DND-41 (cell line): ENCODE results near the gene ATP5PO.

Experiments used
- ATAC-seq: fragments of 200-7000 bp; cut with Tn5 transposase; 3 replicates; pipeline ENCODE4 v1.9.1; 2021; ENCODE audit warnings: low read depth; ENCODE audit not compliant: insufficient read depth
- DNase-seq: peaks from one replicate; pipeline ENCODE4 v3.0.0-alpha.2; 2020
- H2AFZ ChIP-seq: 2 replicates; pipeline ENCODE4 v1.6.0; 2012; ENCODE audit warnings: low read depth, low read length
- H3K27ac ChIP-seq: 2 replicates; pipeline ENCODE4 v1.5.1; 2012; ENCODE audit warnings: low read length, inconsistent platforms
- H3K27me3 ChIP-seq: fragments of 200-600 bp; sonication (generic); 2 replicates; pipeline ENCODE4 v1.6.0; 2012; ENCODE audit warnings: low read length, mild to moderate bottlenecking, inconsistent platforms; ENCODE audit not compliant: insufficient read depth, poor library complexity
- H3K36me3 ChIP-seq: 2 replicates; pipeline ENCODE4 v1.5.1; 2012; ENCODE audit warnings: low read length, inconsistent platforms; ENCODE audit not compliant: insufficient read depth
- H3K4me1 ChIP-seq: 2 replicates; pipeline ENCODE4 v1.5.1; 2012; ENCODE audit warnings: mild to moderate bottlenecking, low read length; ENCODE audit not compliant: insufficient read depth
- H3K4me2 ChIP-seq: 2 replicates; pipeline ENCODE4 v1.6.0; 2012; ENCODE audit warnings: mild to moderate bottlenecking, moderate library complexity, low read length, inconsistent platforms; ENCODE audit not compliant: insufficient read depth
- H3K4me3 ChIP-seq, 2 experiments: fragments of 200-600 bp in 1 of 2; shearing (Covaris generic) in 1 of 2; 2 replicates each; pipeline ENCODE4 v1.5.1; 2012 to 2016; ENCODE audit warnings: inconsistent platforms in 2 of 2, low read length in 2 of 2, mild to moderate bottlenecking in 2 of 2, low read depth in 1 of 2, moderate library complexity in 1 of 2
- H3K79me2 ChIP-seq: 2 replicates; pipeline ENCODE4 v1.6.0; 2012; ENCODE audit warnings: low read length, inconsistent platforms; ENCODE audit not compliant: insufficient read depth
- H3K9ac ChIP-seq: 2 replicates; pipeline ENCODE4 v1.6.0; 2012; ENCODE audit warnings: low read depth, mild to moderate bottlenecking, inconsistent platforms, low read length, moderate library complexity
- H3K9me3 ChIP-seq: 2 replicates; pipeline ENCODE4 v1.5.1; 2012; ENCODE audit warnings: low read length, moderate library complexity, mild to moderate bottlenecking, inconsistent platforms; ENCODE audit not compliant: insufficient read depth, severe bottlenecking
- H4K20me1 ChIP-seq: 2 replicates; pipeline ENCODE4 v1.6.0; 2012; ENCODE audit warnings: low read length; ENCODE audit not compliant: insufficient read depth
- EZH2 ChIP-seq: IDR thresholded peaks from 3 replicates; pipeline ENCODE4 v1.6.1; 2012; ENCODE audit warnings: borderline replicate concordance, low read depth, mild to moderate bottlenecking, moderate library complexity, low read length, inconsistent platforms; ENCODE audit not compliant: severe bottlenecking
- TF ChIP-seq, protein P1 (sequence below): IDR thresholded peaks from 2 replicates; pipeline ENCODE4 v1.5.1; 2012; ENCODE audit warnings: borderline replicate concordance, low read length, moderate library complexity, mild to moderate bottlenecking; ENCODE audit not compliant: poor library complexity, severe bottlenecking; ENCODE audit errors: extremely low read depth

ATP5PO gene

DNA sequence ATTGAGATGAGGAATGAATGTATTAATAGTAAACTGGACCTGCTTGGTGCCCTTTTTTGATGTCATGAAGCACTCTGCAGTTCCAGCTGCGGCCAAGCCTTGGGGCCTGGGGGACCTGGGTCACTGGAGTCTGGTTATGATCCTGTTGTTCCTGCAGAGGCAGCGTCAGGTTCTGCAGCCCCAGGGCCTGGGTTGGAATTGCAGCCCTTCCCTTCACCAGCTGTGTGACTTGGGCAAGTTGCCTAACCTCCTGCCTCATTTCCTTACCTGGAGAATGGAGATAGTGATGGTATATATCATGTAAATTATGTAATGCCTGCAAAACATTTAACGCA is 9.1 kb upstream of the ATP5PO start:
- no peaks in the 10 kb centered on the region for H3K79me2 ChIP-seq
- H3K4me2 ChIP-seq, result no peak overlapping the region
- ATAC-seq, result no peak; the same call in 2 of the 3 replicates
- H3K4me3 ChIP-seq, result no peak overlapping the region
- H3K4me1 ChIP-seq, result peaks cover 15% of the 10 kb centered on the region
- H3K36me3 ChIP-seq, result no peaks in the 10 kb centered on the region
- peak overlapping the region; percentile 65 for H2AFZ ChIP-seq
- TF ChIP-seq EZH2, result no peak
- TF ChIP-seq, protein P1, sequence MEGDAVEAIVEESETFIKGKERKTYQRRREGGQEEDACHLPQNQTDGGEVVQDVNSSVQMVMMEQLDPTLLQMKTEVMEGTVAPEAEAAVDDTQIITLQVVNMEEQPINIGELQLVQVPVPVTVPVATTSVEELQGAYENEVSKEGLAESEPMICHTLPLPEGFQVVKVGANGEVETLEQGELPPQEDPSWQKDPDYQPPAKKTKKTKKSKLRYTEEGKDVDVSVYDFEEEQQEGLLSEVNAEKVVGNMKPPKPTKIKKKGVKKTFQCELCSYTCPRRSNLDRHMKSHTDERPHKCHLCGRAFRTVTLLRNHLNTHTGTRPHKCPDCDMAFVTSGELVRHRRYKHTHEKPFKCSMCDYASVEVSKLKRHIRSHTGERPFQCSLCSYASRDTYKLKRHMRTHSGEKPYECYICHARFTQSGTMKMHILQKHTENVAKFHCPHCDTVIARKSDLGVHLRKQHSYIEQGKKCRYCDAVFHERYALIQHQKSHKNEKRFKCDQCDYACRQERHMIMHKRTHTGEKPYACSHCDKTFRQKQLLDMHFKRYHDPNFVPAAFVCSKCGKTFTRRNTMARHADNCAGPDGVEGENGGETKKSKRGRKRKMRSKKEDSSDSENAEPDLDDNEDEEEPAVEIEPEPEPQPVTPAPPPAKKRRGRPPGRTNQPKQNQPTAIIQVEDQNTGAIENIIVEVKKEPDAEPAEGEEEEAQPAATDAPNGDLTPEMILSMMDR, result no peak
- H3K9me3 ChIP-seq, result no peaks in the 10 kb centered on the region
- no peak for DNase-seq
- no peaks in the 10 kb centered on the region for H3K27me3 ChIP-seq
- peak overlapping the region; percentile 33; the same call in 1 of the 2 replicates for H3K9ac ChIP-seq
- H4K20me1 ChIP-seq, result no peaks in the 10 kb centered on the region
- H3K27ac ChIP-seq, result peak overlapping the region; percentile 58

- Histone ChIP-seq H3K79me2 (no peaks in the 10 kb centered on the region), H3K9ac (peak overlapping the region; percentile 33), H2AFZ (peak overlapping the region; percentile 65), H3K27ac (peak overlapping the region; percentile 58), H3K36me3 (no peaks in the 10 kb centered on the region), H3K4me1 (peaks cover 15% of the 10 kb centered on the region), H3K9me3 (no peaks in the 10 kb centered on the region), H3K27me3 (no peaks in the 10 kb centered on the region), H3K4me2 (peak overlapping the region; percentile 37), H3K4me3 (no peak overlapping the region), H4K20me1 (no peaks in the 10 kb centered on the region)
- DNase-seq (peak; percentile 84), ATAC-seq (peak; percentile 98)
- TF ChIP-seq, protein P1, result peak; percentile 98
- no peak for TF ChIP-seq EZH2
These were observed 8.6 kb upstream of the ATP5PO start for GRCh38 chr21:33924079-33924765.

DNA sequence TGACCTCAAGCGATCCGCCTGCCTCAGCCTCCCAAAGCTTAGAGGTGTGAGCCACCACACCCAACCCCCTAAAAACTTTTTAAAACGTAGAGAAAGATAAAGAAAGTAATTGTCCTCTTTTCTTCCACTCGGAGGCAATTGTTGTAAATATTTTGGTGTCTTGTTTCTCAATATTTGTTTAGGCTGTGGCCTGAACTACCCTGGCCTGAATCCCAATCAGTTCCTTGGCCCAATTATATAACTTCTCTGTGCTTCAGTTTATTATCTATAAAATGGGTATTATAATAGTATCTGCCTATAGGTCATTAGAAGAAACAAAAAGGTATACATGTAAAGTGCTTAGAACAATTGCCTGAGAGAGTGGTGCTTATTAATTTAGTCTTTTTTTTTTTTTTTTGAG is 1.8 kb upstream of the ATP5PO start:
- Histone ChIP-seq H3K36me3 (peaks cover 25% of the 10 kb centered on the region), H3K27ac (no peak overlapping the region), H3K4me1 (peaks cover 30% of the 10 kb centered on the region), H3K9ac (no peak overlapping the region), H4K20me1 (no peaks in the 10 kb centered on the region), H3K4me2 (no peak overlapping the region), H2AFZ (no peak overlapping the region), H3K9me3 (no peaks in the 10 kb centered on the region), H3K4me3 (no peak overlapping the region), H3K27me3 (no peaks in the 10 kb centered on the region), H3K79me2 (peaks cover 31% of the 10 kb centered on the region)
- no peak for ATAC-seq
- TF ChIP-seq EZH2, result no peak
- TF ChIP-seq, protein P1, result no peak
- no peak for DNase-seq
